Endothelial cell of umbilical vein (primary cell): ENCODE measurements around the gene OPA3. TPM values are rescaled to one million over a fixed set of nuclear protein-coding genes. Genes with fewer than 3 reads are reported as not detected.

Experiments
- BruUV-seq: library from RNA; stranded (reverse); fragments of 400-500 nt; replicated peaks from 2 replicates; lab custom pipeline; 2021; lab: Mats Ljungman, UMichigan
- CTCF ChIA-PET: fragments of 300-600, 350-600 bp; sonication (Branson Sonifier 250); formaldehyde crosslinking; loops from one replicate; lab custom pipeline; 2021; ENCODE audit warnings: antibody characterized with exemption, inconsistent platforms; lab: Charles Lee
- POLR2A ChIA-PET: fragments of 300-600, 350-600 bp; sonication (Branson Sonifier 250); formaldehyde crosslinking; loops from one replicate; lab custom pipeline; 2021; ENCODE audit warnings: antibody characterized with exemption, inconsistent platforms; lab: Charles Lee
- DNase-seq: peaks from one replicate; pipeline ENCODE4 v3.0.0-alpha.2; 2011; ENCODE audit warnings: low read depth, low spot score
- FAIRE-seq: peaks from 2 replicates; lab custom pipeline; 2011; peaks lifted over from hg19 to GRCh38; lab: Jason Lieb, UNC
- H2AFZ ChIP-seq: 2 replicates; pipeline ENCODE4 v1.6.0; 2012; ENCODE audit warnings: low read depth, low read length, control low read depth, inconsistent platforms
- H3K27ac ChIP-seq: 2 replicates; pipeline ENCODE4 v1.5.1; 2011; ENCODE audit warnings: low read depth, mild to moderate bottlenecking, control low read depth, low read length, moderate library complexity; ENCODE audit not compliant: insufficient read depth
- H3K27me3 ChIP-seq, 2 experiments: 2 replicates each; pipeline versions ENCODE4 v1.6.0 to v1.6.1; 2011; ENCODE audit warnings: low read length in 2 of 2, mixed read lengths in 1 of 2; ENCODE audit not compliant: control insufficient read depth in 2 of 2, insufficient read depth in 2 of 2
- H3K36me3 ChIP-seq, 2 experiments: 2 replicates in 1 of 2; 3 replicates in 1 of 2; pipeline ENCODE4 v1.5.1; 2011; ENCODE audit warnings: low read length in 2 of 2, mild to moderate bottlenecking in 1 of 2, moderate library complexity in 1 of 2; ENCODE audit not compliant: control insufficient read depth in 2 of 2, insufficient read depth in 2 of 2; ENCODE audit errors: extremely low read depth in 1 of 2
- H3K4me1 ChIP-seq: 3 replicates; pipeline ENCODE4 v1.5.1; 2011; ENCODE audit warnings: mild to moderate bottlenecking, low read length; ENCODE audit not compliant: control insufficient read depth, insufficient read depth; ENCODE audit errors: extremely low read depth
- H3K4me2 ChIP-seq: 2 replicates; pipeline ENCODE4 v1.6.1; 2011; ENCODE audit warnings: low read length, control low read depth, mixed read lengths; ENCODE audit not compliant: insufficient read depth
- H3K4me3 ChIP-seq, 3 experiments: fragments of 200-600 bp in 1 of 3; sonication (generic), shearing (Covaris generic) in 1 of 3; replicated peaks in 1 of 3; 2 replicates each; pipeline ENCODE4 v1.5.1; 2011 to 2016; ENCODE audit warnings: control low read depth in 3 of 3, low read length in 3 of 3, mild to moderate bottlenecking in 2 of 3, inconsistent platforms in 1 of 3, low read depth in 1 of 3, moderate library complexity in 1 of 3; ENCODE audit not compliant: insufficient read depth in 1 of 3
- H3K79me2 ChIP-seq: 2 replicates; pipeline ENCODE4 v1.6.0; 2012; ENCODE audit warnings: low read length, inconsistent platforms; ENCODE audit not compliant: control insufficient read depth, insufficient read depth
- H3K9ac ChIP-seq: replicated peaks from 2 replicates; pipeline ENCODE3; 2011; ENCODE audit warnings: low read length, control low read depth; ENCODE audit not compliant: insufficient read depth; ENCODE audit errors: extremely low read depth
- H3K9me1 ChIP-seq: replicated peaks from 3 replicates; pipeline ENCODE4 v1.6.0; 2011; ENCODE audit warnings: mild to moderate bottlenecking, low read length; ENCODE audit not compliant: control insufficient read depth, insufficient read depth; ENCODE audit errors: extremely low read depth
- H3K9me3 ChIP-seq: replicated peaks from 2 replicates; pipeline ENCODE4 v1.5.1; 2012; ENCODE audit warnings: low read length, inconsistent platforms; ENCODE audit not compliant: control insufficient read depth, insufficient read depth
- H4K20me1 ChIP-seq: replicated peaks from 2 replicates; pipeline ENCODE3; 2011; ENCODE audit warnings: mild to moderate bottlenecking, low read length; ENCODE audit not compliant: control insufficient read depth, insufficient read depth; ENCODE audit errors: extremely low read depth
- dilution Hi-C: fragments of 300-500 bp; cut with MboI; formaldehyde crosslinking; loops from one replicate; pipeline ENCODE4 v1.15.0; 2019; ENCODE audit warnings: low sequenced_read_pairs; ENCODE audit not compliant: extremely low pct_ligation_motif_present
- intact Hi-C: fragments of 100-400 bp; cut with micrococcal nuclease; formaldehyde crosslinking; loops from one replicate; pipeline ENCODE4 v1.10.0; 2022
- polyA plus RNA-seq, 4 experiments: library from polyadenylated mRNA; depleted of rRNA in 3 of 4; stranded (reverse) in 3 of 4; unstranded in 1 of 4; fragments of >200 nt; gene quantifications; 2 replicates each; pipeline versions ENCODE4 v1.2.1 to v1.2.3, GENCODE V29; 2011 to 2012; ENCODE audit warnings: missing spikeins in 1 of 4
- total RNA-seq: library from RNA; stranded (reverse); gene quantifications from 2 replicates; pipeline ENCODE4 v1.2.3, GENCODE V29; 2021
- TF ChIP-seq, protein P1 (sequence below): IDR thresholded peaks from 2 replicates; pipeline ENCODE4 v1.6.1; 2011; ENCODE audit not compliant: insufficient read depth, insufficient read length
- TF ChIP-seq, protein P2 (sequence below), 2 donors: IDR thresholded peaks; 1 replicate in 1 of 2; 2 replicates in 1 of 2; pipeline ENCODE4 v1.5.1; 2011; ENCODE audit warnings: low read length in 2 of 2, mild to moderate bottlenecking in 2 of 2, moderate library complexity in 2 of 2, control low read depth in 1 of 2, inconsistent platforms in 1 of 2, low read depth in 1 of 2; ENCODE audit not compliant: insufficient read depth in 1 of 2; ENCODE audit errors: extremely low read depth in 1 of 2

The OPA3 gene
- total and polyA plus RNA-seq, 2 donors (not counting 3 experiments of a cell fraction or from before 2014, with no cell fraction given): 15.4 to 16.0 TPM

DNA sequence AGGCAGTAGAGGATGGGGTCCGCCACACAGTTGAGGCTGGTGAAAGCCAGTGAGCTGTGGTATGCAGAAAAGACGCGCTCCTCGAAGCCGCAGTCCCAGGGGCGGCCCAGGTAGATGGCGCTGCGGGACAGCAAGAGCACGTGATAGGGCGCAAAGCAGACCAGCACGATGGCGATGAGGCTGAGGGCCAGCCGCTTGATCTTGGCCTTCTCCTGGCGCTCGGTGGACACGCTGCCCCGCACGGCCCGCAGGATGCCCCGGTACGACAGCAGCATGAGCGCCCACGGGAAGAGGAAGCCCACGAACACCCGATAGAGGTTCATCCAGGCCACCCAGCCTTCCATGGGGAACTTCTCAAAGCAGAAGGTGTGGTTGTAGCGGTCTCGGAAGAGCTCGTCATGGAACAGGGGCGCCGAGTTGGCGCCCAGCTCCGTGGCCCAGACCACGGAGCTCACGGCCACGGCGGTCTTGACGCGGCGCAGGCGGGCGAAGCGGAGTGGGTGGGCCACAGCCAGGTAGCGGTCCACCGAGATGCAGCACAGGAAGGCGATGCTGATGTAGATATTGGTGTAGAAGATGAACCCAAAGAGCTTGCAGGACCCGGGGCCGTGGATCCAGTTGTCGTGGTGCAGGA lies 6.5 kb upstream of the OPA3 start:
- H3K4me1 ChIP-seq: peaks cover 20% of the 10 kb centered on the region
- no peaks in the 10 kb centered on the region for H3K9me3 ChIP-seq
- FAIRE-seq (no peak), DNase-seq (no peak)
- H3K36me3 ChIP-seq: peaks cover 2 to 3% of the 10 kb centered on the region in 2 experiments
- H3K4me3 ChIP-seq: no peak overlapping the region
- no peaks in the 10 kb centered on the region for H3K9me1 ChIP-seq
- dilution Hi-C loops: no loop called here
- no peak overlapping the region for H2AFZ ChIP-seq
- H3K27me3 ChIP-seq: no peaks in the 10 kb centered on the region
- H3K4me2 ChIP-seq: no peak overlapping the region
- H3K79me2 ChIP-seq: peaks cover 37% of the 10 kb centered on the region
- H3K27ac ChIP-seq: no peak overlapping the region
- intact Hi-C loops: loop anchor here (5.0 kb wide), 1 partner anchor 101 kb away; the partner anchor contains the start of genes QPCTL and SNRPD2
- ChIA-PET POLR2A (no interaction called here), CTCF (interaction anchor here (0.5 to 2.3 kb wide), 5 partner anchors 40 to 117 kb away, joined by 3 to 41 read pairs (median 4); partner anchors contain the start of gene QPCTL)
- H3K9ac ChIP-seq: no peak overlapping the region
- no peaks in the 10 kb centered on the region for H4K20me1 ChIP-seq
- no TSS peak for BruUV-seq
- TF ChIP-seq, protein P1, sequence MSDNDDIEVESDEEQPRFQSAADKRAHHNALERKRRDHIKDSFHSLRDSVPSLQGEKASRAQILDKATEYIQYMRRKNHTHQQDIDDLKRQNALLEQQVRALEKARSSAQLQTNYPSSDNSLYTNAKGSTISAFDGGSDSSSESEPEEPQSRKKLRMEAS: no peak
- TF ChIP-seq, protein P2, sequence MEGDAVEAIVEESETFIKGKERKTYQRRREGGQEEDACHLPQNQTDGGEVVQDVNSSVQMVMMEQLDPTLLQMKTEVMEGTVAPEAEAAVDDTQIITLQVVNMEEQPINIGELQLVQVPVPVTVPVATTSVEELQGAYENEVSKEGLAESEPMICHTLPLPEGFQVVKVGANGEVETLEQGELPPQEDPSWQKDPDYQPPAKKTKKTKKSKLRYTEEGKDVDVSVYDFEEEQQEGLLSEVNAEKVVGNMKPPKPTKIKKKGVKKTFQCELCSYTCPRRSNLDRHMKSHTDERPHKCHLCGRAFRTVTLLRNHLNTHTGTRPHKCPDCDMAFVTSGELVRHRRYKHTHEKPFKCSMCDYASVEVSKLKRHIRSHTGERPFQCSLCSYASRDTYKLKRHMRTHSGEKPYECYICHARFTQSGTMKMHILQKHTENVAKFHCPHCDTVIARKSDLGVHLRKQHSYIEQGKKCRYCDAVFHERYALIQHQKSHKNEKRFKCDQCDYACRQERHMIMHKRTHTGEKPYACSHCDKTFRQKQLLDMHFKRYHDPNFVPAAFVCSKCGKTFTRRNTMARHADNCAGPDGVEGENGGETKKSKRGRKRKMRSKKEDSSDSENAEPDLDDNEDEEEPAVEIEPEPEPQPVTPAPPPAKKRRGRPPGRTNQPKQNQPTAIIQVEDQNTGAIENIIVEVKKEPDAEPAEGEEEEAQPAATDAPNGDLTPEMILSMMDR (IDR thresholded peaks at IDR 0.05; ENCODE audit: extremely low read depth in 1 of 2, insufficient read depth in 1 of 2, low read depth in 1 of 2, low read length in 2 of 2): peak; percentile 14 to 42
